ENCODE data around the gene CCDC124.
"Not testable (repeated sequence)": the region's sequence is repeated elsewhere in the genome, so short reads cannot be mapped to it uniquely, and the experiment has no call there.

The CCDC124 gene

DNA sequence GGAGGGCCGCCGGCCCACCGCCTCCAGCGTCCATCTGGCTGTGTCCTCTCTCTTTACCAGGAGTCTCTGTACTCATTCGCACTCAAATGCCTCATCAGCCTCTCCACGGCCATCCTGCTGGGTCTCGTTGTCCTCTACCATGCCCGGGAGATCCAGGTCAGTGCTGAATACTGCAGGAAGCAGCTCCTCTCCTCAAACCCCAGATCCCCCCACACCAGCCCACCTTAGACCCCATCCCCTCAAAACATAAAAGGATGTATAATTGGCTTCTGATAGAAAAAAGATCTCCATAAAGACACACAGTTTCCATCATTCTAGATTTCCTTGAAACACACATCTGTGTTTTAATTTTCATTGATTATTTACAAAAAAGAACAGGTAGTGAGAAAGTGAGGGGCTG is 42.2 kb downstream of the CCDC124 start:
- H3K4me3 ChIP-seq (replicated peaks; ENCODE audit: low read depth, low read length): no peak overlapping the region
- no peak for TF ChIP-seq CTCF (IDR thresholded peaks at IDR 0.05; ENCODE audit: low read depth, low read length, missing control alignments)
- no peak for DNase-seq (ENCODE audit: extremely low read depth, low read depth)

- no peak overlapping the region for H3K4me3 ChIP-seq (replicated peaks; ENCODE audit: low read depth, low read length)
- no peak for TF ChIP-seq CTCF (IDR thresholded peaks at IDR 0.05; ENCODE audit: low read depth, low read length, missing control alignments)
- DNase-seq (ENCODE audit: extremely low read depth, low read depth): no peak
Observed at GRCh38 chr19:17977021-17977420, 44.2 kb downstream of the CCDC124 start.

DNA sequence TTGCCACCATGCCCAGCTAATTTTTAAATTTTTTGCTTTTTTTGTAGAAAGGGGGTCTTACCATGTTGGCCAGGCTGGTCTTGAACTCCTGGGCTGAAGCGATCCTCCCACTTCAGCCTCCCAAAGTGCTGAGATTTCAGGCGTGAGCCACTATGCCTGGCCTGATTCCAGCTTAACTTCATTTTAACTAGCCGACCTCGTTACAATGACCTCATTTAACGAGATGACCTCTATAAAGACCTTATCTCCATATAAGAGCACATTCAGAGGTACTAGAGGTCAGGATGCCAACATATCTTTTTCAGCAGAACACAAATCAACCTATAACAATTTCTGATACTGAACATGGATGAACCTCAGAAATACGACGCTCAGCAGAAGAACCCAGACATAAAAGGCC is 44.7 kb downstream of the CCDC124 start:
- TF ChIP-seq CTCF (IDR thresholded peaks at IDR 0.05; ENCODE audit: low read depth, low read length, missing control alignments): no peak
- DNase-seq (ENCODE audit: extremely low read depth, low read depth): no peak
- H3K4me3 ChIP-seq (replicated peaks; ENCODE audit: low read depth, low read length): no peak overlapping the region

- no peak for DNase-seq (ENCODE audit: extremely low read depth, low read depth)
- H3K4me3 ChIP-seq (replicated peaks; ENCODE audit: low read depth, low read length): no peak overlapping the region
- TF ChIP-seq CTCF (IDR thresholded peaks at IDR 0.05; ENCODE audit: low read depth, low read length, missing control alignments): no peak
Observed at GRCh38 chr19:17981611-17982010, 48.8 kb downstream of the CCDC124 start.

DNA sequence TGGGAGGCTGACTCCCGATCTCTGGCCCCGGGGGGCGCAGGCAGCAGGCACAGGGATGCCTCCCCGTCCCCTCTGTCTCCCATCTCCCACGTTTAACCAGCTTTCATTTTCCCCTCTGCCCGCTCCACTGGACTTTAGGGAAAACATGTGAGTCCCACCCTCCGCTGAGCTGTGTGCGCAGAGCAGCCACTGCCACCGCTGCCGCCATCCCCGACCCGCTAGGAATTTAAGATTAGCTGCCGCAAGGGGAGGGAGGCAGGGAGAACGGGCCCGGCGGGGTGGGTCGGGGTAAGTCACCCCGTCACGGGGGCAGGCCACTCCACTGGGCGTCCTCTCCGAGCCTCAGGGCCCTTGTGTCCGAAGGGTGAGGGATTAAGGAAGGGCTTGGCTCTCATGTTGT is 49.6 kb downstream of the CCDC124 start:
- TF ChIP-seq CTCF (IDR thresholded peaks at IDR 0.05; ENCODE audit: low read depth, low read length, missing control alignments): no peak
- DNase-seq (ENCODE audit: extremely low read depth, low read depth): no peak
- H3K4me3 ChIP-seq (replicated peaks; ENCODE audit: low read depth, low read length): no peak overlapping the region

- H3K4me3 ChIP-seq (replicated peaks; ENCODE audit: low read depth, low read length): no peak overlapping the region
- no peak for TF ChIP-seq CTCF (IDR thresholded peaks at IDR 0.05; ENCODE audit: low read depth, low read length, missing control alignments)
- no peak for DNase-seq (ENCODE audit: extremely low read depth, low read depth)
Observed at GRCh38 chr19:17985037-17985818, 52.4 kb downstream of the CCDC124 start.

- not testable (repeated sequence) for H3K4me3 ChIP-seq (replicated peaks; ENCODE audit: low read depth, low read length); DNase-seq (ENCODE audit: extremely low read depth, low read depth)
Observed at GRCh38 chr19:17986569-17986968, 53.8 kb downstream of the CCDC124 start.
